Stomach (tissue), 9 donors: ENCODE results near the gene CLEC7A. TPM values are rescaled to one million over a fixed set of nuclear protein-coding genes. Genes with fewer than 3 reads are reported as not detected.

ENCODE experiments used
- DNase-seq, 2 donors: peaks; one replicate each; pipeline versions ENCODE4 v3.0.0 to v3.0.0-alpha.2; 2013 to 2019
- H3K27ac ChIP-seq, 5 donors: fragments of 200-600 bp in 4 of 5; sonication (generic) in 4 of 5; one replicate each; pipeline ENCODE4 v1.5.1; 2013 to 2019; ENCODE audit warnings: mild to moderate bottlenecking in 1 of 5, moderate library complexity in 1 of 5
- H3K27me3 ChIP-seq, 3 donors: fragments of 200-600 bp; sonication (generic); one replicate each; pipeline ENCODE4 v1.5.1; 2017 to 2019; ENCODE audit warnings: mixed run types in 1 of 3
- H3K36me3 ChIP-seq, 4 donors: fragments of 200-600 bp; sonication (generic); 1 replicate in 3 of 4; 2 replicates in 1 of 4; pipeline ENCODE4 v1.5.1; 2016 to 2019
- H3K4me1 ChIP-seq, 4 donors: fragments of 200-600 bp; sonication (generic); one replicate each; pipeline ENCODE4 v1.5.1; 2016 to 2019
- H3K4me3 ChIP-seq, 4 donors: fragments of 200-600 bp; sonication (generic) in 3 of 4; one replicate each; pipeline ENCODE4 v1.5.1; 2016 to 2019; ENCODE audit warnings: mild to moderate bottlenecking in 1 of 4
- H3K9me3 ChIP-seq, 4 donors: fragments of 200-600 bp; sonication (generic); one replicate each; pipeline ENCODE4 v1.5.1; 2016 to 2019
- EP300 ChIP-seq: sonication (generic); formaldehyde crosslinking; IDR thresholded peaks from one replicate; pipeline ENCODE4 v1.6.1; 2017; ENCODE audit warnings: antibody characterized with exemption
- POLR2A ChIP-seq, 4 donors: fragments of 450-650 bp; IDR thresholded peaks; one replicate each; pipeline ENCODE4 v1.6.1; 2016; ENCODE audit warnings: antibody characterized with exemption in 4 of 4, control low read depth in 2 of 4, mild to moderate bottlenecking in 1 of 4, moderate library complexity in 1 of 4
- POLR2AphosphoS5 ChIP-seq, 3 donors: sonication (generic); formaldehyde crosslinking; IDR thresholded peaks; one replicate each; pipeline ENCODE4 v1.6.1; 2016; ENCODE audit warnings: antibody characterized with exemption in 3 of 3
- WGBS, 5 donors: extraction: QIAGEN DNeasy Blood & Tissue Kit in 3 of 5; methylation state at CpG; one replicate each; pipeline versions ENCODE4 v1.1.5 to v1.1.7; 2013 to 2018; 5-methylcytosine and 5-hydroxymethylcytosine counted together
- intact Hi-C: fragments of 100-400 bp; cut with DNase I; formaldehyde crosslinking; loops from one replicate; pipeline ENCODE4 v1.15.1; 2023; ENCODE audit warnings: low total_unique reads
- polyA plus RNA-seq, 3 donors: library from polyadenylated mRNA; stranded (reverse); fragments of 200-250 nt; gene quantifications; one replicate each; pipeline ENCODE4 v1.2.3, GENCODE V29; 2013
- total RNA-seq, 5 donors: library from RNA; depleted of rRNA; stranded (reverse); fragments of >200 nt; gene quantifications; one replicate each; pipeline versions ENCODE4 v1.1.0 to v1.2.3, GENCODE V29; 2014 to 2016
- TF ChIP-seq, protein P1 (sequence below), 7 experiments: fragments of 450-650 bp in 4 of 7; fragments of 200-600 bp in 3 of 7; sonication (generic) in 3 of 7; IDR thresholded peaks; one replicate each; pipeline ENCODE4 v1.5.1; 2016 to 2019; ENCODE audit warnings: antibody characterized with exemption in 7 of 7, control low read depth in 2 of 7, mild to moderate bottlenecking in 1 of 7
- donor health status: healthy with polysubstance abuse.
- donor health status: Bipolar disorder and iron deficiency.
- donor health status: healthy.

Gene CLEC7A
- total and polyA plus RNA-seq, 8 donors: 0.87 to 20.1 (median 4.2) TPM; not detected in 1

DNA sequence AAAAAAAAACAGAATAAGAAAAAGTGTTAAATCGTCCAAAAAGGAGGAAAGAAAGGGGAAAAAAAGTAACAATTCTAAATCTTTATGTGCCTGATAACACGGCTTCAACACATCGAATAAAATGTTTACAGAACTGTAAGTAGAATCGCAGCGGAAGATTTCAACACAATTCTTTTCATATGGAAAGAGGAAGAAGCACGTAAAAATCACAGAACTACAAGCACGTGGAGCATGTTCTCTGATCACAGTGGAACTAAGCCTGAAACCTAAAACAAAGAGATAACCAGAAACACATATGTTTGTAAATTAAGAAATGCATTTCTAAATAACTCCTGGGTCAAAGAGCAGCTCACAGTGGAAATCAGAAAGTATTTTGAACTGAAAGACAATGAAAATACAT is 8.7 kb downstream of the CLEC7A start:
- Histone ChIP-seq H3K4me1 (no peaks in the 10 kb centered on the region), H3K27ac (peak overlapping the region in 2 of 5 donors; percentile 7 to 18), H3K9me3 (no peaks in the 10 kb centered on the region), H3K27me3 (no peaks in the 10 kb centered on the region), H3K36me3 (no peaks in the 10 kb centered on the region), H3K4me3 (no peak overlapping the region)
- 72 to 77% (median 76%) methylated on average over 7 of the region's 7 CpGs for WGBS, 5 donors
- no peak for TF ChIP-seq POLR2AphosphoS5 (IDR thresholded peaks at IDR 0.05)
- intact Hi-C loops: no loop called here
- DNase-seq: peak in 1 of 2 donors; percentile 18

DNA sequence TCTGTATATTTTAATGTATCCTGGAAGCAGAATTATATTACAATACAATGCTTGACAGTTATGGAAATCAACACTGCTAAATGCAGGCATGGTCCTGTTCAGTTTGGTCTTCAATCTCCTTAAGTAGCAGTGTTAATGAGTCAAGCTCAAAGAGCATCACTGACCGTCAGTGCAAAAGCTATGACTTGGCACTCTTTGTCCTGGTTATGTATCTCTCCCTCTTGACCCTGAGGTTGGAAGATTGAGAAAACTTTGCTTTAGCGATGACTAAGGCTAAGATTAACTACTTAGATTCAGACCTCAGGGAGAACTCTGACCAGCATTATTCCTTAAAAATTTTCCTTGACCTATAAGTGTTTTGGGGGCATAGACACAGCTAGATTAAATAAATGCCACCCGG is 10.9 kb downstream of the CLEC7A start:
- intact Hi-C loops: no loop called here

DNA sequence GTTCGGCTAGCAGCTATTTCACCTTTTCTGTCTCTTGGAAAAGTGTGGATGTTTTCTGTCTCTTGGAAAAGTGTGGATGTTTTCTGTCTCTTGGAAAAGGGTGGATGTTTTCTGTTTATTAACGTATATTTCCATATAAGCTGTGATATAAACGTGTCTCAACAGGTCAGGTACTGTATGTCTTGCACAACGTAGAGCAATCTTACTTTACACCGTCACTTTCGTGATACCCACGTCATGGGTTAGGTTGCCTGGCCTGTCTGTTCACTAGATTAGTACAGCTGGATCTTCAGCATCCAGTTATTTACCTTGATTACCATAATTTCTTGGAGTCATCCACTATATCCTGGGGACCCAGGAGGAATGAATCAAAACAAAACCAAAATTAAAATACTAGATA is 14.1 kb downstream of the CLEC7A start:
- no peak for DNase-seq
- Histone ChIP-seq H3K4me1 (no peaks in the 10 kb centered on the region), H3K27ac (no peak overlapping the region), H3K36me3 (no peaks in the 10 kb centered on the region), H3K27me3 (no peaks in the 10 kb centered on the region), H3K9me3 (peaks cover 0 to 4% (median 0%) of the 10 kb centered on the region in 4 donors), H3K4me3 (no peak overlapping the region)
- intact Hi-C loops: no loop called here
- TF ChIP-seq POLR2A (IDR thresholded peaks at IDR 0.05): no peak
- TF ChIP-seq EP300: no peak
- TF ChIP-seq, protein P1, sequence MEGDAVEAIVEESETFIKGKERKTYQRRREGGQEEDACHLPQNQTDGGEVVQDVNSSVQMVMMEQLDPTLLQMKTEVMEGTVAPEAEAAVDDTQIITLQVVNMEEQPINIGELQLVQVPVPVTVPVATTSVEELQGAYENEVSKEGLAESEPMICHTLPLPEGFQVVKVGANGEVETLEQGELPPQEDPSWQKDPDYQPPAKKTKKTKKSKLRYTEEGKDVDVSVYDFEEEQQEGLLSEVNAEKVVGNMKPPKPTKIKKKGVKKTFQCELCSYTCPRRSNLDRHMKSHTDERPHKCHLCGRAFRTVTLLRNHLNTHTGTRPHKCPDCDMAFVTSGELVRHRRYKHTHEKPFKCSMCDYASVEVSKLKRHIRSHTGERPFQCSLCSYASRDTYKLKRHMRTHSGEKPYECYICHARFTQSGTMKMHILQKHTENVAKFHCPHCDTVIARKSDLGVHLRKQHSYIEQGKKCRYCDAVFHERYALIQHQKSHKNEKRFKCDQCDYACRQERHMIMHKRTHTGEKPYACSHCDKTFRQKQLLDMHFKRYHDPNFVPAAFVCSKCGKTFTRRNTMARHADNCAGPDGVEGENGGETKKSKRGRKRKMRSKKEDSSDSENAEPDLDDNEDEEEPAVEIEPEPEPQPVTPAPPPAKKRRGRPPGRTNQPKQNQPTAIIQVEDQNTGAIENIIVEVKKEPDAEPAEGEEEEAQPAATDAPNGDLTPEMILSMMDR (IDR thresholded peaks at IDR 0.05): no peak
- no peak for TF ChIP-seq POLR2AphosphoS5 (IDR thresholded peaks at IDR 0.05)
- 83 to 93% (median 88%) methylated on average over 7 of the region's 7 CpGs for WGBS, 5 donors

More for the DNA sequence above, 10.9 kb downstream of the CLEC7A start:
- Histone ChIP-seq H3K27me3 (no peaks in the 10 kb centered on the region), H3K9me3 (no peaks in the 10 kb centered on the region), H3K36me3 (no peaks in the 10 kb centered on the region), H3K4me1 (no peaks in the 10 kb centered on the region), H3K27ac (no peak overlapping the region), H3K4me3 (no peak overlapping the region)
- 66 to 83% (median 76%) methylated on average over 3 of the region's 3 CpGs for WGBS, 5 donors
- no peak for DNase-seq
- TF ChIP-seq POLR2AphosphoS5 (IDR thresholded peaks at IDR 0.05) (no peak), POLR2A (IDR thresholded peaks at IDR 0.05) (no peak)
- TF ChIP-seq, protein P1 (IDR thresholded peaks at IDR 0.05): no peak

DNA sequence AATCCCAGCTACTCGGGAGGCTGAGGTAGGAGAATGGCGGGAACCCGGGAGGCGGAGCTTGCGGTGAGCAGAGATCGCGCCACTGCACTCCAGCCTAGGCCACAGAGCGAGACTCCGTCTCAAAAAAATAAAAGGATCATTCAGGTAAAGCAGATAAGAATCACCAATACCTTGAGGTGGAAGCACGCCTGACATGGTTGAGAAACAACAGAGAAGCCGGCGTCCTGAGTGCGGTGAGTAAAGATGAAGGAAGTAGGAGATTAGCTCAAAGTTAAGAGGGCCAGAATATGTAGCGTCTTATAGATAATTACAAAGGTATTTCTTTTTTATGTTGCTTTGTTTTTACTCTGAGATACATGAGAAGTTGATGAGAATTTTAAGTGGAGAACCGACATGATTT is 14.7 kb downstream of the CLEC7A start:
- no peak for DNase-seq
- Histone ChIP-seq H3K36me3 (no peaks in the 10 kb centered on the region), H3K9me3 (peaks cover 0 to 4% (median 0%) of the 10 kb centered on the region in 4 donors), H3K4me1 (no peaks in the 10 kb centered on the region), H3K27me3 (no peaks in the 10 kb centered on the region), H3K27ac (no peak overlapping the region), H3K4me3 (no peak overlapping the region)
- intact Hi-C loops: no loop called here
- TF ChIP-seq, protein P1 (IDR thresholded peaks at IDR 0.05): no peak
- 85 to 90% (median 88%) methylated on average over 15 of the region's 15 CpGs for WGBS, 5 donors

DNA sequence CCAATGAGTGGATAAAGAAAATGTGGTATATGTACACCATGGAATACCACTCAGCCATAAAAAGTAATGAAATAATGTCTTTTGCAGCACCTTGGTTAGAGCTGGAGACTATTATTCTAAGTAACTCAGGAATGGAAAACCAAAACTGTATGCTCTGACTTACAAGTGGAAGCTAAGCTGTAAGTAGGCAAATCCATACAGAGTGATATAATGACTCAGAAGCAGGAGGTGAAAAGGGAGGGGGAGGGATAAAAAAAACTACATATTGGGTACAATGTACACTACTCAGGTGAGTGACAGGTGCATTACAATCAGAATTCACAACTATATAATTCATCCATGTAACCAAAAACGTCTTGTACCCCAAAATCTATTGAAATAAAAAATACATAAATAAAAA is 16.1 kb downstream of the CLEC7A start:
- Histone ChIP-seq H3K4me3 (no peak overlapping the region), H3K9me3 (peaks cover 0 to 4% (median 0%) of the 10 kb centered on the region in 4 donors), H3K27me3 (no peaks in the 10 kb centered on the region), H3K4me1 (no peaks in the 10 kb centered on the region), H3K27ac (no peak overlapping the region), H3K36me3 (no peaks in the 10 kb centered on the region)
- WGBS, 5 donors: 30 to 39% (median 37%) methylated on average over 1 of the region's 1 CpG
- TF ChIP-seq POLR2AphosphoS5 (IDR thresholded peaks at IDR 0.05) (no peak), EP300 (no peak), POLR2A (IDR thresholded peaks at IDR 0.05) (no peak)
- TF ChIP-seq, protein P1 (IDR thresholded peaks at IDR 0.05): no peak
- DNase-seq: no peak
- intact Hi-C loops: no loop called here
